NCI-H2171 treated with DMSO at 0.1 percent for 48 hours (cell line): ENCODE data around the gene RNF224.
A peak's percentile ranks its signal among the peaks of the same experiment; 100 is the strongest.

ENCODE experiments used
- DNase-seq: peaks from one replicate; lab custom pipeline; 2025; lab: John Stamatoyannopoulos, UW

The RNF224 gene

GRCh38 chr9:137254624-137255447, 27.5 kb downstream of the RNF224 start, which contains the start of gene NELFB:
Gene NELFB, plus strand, starts transcription at chr9:137255327.
- peak; percentile 85 for DNase-seq

DNA sequence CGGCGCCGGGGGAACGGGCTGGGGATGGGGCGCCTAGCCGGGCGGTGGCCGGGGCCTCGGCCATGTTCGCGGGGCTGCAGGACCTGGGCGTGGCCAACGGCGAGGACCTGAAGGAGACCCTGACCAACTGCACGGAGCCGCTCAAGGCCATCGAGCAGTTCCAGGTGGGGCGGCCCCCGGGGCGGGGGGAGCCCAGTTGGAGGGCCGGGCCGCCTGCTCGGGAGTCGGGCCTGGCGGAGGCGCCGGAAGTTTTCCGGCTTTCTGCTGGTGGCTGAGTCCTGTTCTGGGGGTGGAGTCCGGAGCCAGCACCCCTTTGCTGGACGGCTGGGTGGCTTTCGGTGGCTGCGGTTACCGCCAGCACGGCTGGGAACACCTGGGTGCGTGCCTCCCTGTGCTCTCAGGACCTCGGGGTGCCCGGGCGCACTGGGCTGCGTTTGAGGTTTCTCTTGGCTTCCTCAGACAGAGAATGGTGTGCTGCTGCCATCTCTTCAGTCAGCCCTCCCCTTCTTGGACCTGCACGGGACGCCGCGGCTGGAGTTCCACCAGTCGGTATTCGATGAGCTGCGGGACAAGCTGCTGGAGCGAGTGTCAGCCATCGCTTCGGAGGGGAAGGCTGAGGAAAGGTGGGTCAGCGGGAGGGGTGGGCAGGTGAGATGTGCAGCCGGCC, 28.3 kb downstream of the RNF224 start:
- DNase-seq = no peak

- no peak for DNase-seq
These were observed 29.1 kb downstream of the RNF224 start for GRCh38 chr9:137256362-137256761.

DNA sequence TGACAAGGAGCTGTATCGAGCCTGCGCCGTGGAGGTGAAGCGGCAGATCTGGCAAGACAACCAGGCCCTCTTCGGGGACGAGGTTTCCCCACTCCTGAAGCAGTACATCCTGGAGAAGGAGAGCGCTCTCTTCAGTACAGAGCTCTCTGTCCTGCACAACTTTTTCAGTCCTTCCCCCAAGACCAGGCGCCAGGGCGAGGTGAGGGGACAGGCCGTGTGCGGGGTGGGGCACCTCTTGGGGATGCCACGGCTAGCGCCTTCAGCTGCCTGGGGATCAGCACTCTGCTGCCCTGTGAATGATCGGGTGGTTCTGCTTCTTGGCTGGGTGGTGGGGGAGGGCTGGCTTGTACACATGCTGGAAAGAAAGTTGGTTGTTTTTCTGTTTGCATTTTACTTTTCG, 29.6 kb downstream of the RNF224 start:
- DNase-seq = no peak

- peak; percentile 37 for DNase-seq
These were observed 35.0 kb downstream of the RNF224 start for GRCh38 chr9:137262173-137262908.

DNA sequence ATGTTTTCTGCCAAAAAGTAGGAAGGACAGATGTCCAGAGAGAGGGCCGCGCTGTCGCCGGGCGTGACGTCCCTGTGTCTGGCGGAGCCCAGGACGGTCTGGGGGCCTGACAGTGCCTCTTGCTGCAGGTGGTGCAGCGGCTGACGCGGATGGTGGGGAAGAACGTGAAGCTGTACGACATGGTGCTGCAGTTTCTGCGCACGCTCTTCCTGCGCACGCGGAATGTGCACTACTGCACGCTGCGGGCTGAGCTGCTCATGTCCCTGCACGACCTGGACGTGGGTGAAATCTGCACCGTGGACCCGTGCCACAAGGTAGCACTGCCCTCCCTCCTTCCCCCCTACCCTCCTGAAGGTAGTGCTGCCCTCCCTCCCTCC, 35.6 kb downstream of the RNF224 start:
- DNase-seq = no peak

DNA sequence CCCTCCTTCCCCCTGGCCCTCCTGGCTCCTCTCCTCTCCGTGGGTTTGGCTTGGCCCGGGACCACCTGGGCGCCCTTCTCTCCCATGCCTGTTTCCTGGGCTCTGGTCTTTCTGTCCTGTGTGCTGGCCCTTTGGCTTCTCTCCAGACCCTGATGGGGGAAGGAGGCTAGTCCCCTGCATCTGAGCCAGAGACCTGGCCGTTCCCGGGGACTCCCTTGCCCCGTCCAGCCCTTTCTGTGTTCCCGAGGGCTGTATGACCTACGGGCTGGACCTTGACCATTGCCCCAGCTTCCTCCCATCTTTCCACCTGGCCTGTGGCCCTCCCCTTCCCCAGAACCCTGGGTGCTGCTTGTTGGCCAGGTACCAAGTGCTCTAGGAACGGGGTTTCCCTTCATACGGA, 36.2 kb downstream of the RNF224 start:
- DNase-seq = no peak

- DNase-seq = no peak
These were observed 36.8 kb downstream of the RNF224 start for GRCh38 chr9:137264067-137264466.

- no peak for DNase-seq
These were observed 38.3 kb downstream of the RNF224 start for GRCh38 chr9:137265496-137266161.

- no peak for DNase-seq
These were observed 38.8 kb downstream of the RNF224 start for GRCh38 chr9:137266162-137266527.

DNA sequence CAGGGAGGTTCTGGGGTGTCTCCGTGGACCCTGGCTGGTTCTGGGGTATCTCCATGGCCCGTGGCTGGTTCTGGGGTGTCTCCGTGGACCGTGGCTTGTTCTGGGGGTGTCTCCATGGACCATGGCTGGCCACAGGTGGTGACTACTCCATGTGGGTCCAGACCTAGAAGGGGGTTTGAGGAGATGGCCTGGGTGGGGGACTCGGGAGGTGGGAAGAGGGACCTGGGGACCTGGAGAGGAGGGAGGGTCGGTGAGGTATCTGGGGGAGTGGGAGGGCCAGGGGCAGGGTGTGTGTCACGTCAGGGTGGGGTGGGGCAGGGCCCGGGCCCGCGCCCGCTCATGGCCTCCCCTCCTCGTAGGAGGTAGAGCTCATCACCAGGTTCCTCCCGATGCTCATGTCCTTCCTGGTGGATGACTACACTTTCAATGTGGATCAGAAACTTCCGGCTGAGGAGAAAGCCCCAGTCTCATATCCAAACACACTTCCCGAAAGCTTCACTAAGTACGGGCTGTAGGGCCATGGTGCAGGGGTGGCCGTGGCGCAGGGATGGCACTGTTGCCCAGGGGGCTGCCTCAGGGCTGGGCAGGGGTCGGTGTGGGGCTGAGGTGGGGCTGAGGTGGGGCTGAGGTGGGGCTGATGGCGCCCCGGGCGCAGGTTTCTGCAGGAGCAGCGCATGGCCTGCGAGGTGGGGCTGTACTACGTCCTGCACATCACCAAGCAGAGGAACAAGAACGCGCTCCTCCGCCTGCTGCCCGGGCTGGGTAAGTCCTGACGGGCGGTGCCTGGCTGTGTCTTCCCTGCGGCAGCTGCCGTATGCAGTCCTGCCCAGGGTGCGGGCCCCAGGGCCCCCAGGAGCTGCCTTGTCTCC, 39.5 kb downstream of the RNF224 start:
- DNase-seq = no peak

DNA sequence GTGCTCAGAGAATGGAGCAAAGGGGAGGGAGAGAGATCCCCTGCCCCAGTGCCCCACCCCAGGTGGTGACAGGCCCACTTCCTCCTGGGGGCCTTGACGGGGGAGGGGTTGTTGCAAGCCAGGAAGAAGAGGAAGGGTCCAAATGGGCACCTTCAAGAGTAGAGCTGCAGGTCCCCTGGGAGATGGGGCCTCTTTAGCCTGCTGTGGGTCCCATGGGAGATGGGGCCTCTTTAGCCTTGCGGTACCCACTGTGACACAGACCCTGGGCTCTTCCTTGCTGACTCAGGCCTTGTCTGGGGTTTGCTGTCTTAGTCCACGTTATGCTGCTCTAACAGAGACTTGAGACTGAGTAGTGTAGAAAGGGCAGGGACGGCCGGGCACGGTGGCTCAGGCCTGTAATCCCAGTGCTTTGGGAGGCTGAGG, 40.6 kb downstream of the RNF224 start:
- DNase-seq = no peak

GRCh38 chr9:137268538-137269201, 41.4 kb downstream of the RNF224 start:
- no peak for DNase-seq

DNA sequence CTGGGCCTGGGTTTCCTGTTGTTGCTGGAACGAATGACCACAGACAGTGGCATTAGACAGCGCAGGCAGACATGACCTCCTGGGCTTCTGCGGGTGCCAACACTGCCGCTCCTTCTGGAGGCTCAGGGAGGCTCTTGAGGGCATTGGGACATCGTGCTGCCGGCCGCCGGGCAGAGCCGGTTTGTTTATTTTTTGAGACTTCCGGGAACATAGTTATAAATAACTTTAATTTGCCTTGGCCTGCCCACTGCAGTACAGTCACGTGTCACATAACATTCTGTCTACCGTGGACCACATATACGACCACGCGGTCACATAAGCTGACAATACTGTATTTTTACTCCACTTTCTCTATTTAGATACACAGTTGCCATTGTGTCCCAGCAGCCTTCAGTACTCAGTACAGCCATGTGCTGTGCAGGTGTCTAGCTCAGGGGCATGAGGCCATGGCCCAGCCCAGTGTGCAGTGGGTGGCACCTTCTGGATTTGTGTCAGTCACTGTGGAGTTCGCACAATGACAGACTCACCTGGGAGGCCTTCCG, 42.0 kb downstream of the RNF224 start:
- no peak for DNase-seq

DNA sequence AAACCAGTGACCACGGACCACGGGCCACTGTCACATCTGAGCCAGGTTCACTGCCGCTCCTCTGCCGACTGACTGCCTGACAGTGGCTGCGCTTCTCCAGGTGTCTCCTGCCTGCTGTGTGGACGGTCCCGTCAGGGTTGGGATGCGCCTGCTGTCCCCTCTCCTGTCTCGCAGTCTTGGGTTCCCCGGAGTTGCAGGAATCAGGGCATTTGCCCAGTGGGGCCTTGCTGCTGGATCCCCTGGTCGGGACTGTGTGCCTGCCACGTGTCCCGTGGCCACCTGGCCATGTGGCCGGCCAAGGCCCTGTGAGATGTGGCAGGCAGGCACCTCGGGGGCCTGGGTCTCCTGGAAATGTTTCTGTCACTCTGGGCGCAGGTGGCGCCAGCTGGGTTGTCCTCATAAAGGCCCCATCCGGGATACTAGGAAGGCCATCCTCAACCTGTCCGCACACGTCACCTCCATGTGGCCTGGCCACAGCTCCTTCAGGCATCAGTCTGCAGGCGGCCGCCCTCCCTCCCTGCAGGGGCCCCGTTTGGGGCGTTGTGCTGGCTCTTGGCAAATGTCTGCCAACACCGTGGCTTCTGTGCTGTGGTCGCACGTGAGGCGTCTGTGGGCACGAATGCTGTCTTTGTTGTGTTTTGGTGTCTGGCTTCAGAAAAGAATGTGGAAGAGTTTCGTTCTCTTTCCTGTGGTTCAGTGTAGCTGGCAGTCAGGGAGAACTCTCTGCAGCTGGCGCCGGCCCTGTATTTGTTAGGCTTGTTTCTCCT, 43.8 kb downstream of the RNF224 start:
- DNase-seq = no peak

DNA sequence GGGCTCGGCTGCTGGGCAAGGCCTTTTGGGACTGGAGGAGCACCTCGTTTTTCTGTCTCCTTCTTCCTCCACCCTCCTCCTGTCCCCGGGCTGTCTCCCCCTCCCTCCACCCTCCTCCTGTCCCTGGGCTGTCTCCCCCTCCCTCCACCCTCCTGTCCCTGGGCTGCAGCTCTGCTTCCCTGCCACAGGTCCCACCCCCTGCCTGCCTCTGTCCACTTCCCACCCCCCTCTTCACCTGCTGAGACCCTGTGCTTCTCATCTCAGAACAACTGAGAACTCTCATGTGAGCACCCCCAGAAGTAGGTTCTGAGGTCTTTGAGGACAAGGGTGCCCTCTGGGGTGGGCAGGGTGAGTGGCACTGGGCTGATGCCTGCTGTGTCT, 44.4 kb downstream of the RNF224 start:
- DNase-seq = no peak

GRCh38 chr9:137272241-137273094, 45.2 kb downstream of the RNF224 start:
- DNase-seq = no peak

DNA sequence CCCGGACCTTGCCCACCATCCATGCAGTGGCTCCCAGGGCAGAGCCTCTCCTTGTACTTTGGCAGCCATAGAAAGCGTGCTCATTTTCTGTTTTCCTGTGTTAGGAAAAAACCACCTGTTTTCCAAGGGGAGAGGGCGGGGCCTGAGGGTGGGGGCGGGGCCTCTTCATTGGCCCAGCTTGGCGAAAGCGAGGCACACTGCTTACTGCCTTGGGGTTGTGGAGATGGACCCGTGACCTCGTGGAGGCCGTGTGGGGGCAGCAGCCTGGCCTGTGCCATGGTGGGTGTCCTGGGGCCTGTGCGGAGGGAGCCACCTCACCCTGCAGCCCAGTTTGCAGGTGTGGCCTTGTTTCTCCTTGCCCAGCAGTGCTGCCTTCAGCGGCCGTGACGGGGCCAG, 45.8 kb downstream of the RNF224 start:
- DNase-seq = no peak
